Upper lobe of right lung (tissue), 1 donor: ENCODE data around the gene LOXHD1. TPM values are rescaled to one million over a fixed set of nuclear protein-coding genes. Genes with fewer than 3 reads are reported as not detected.
A peak's percentile ranks its signal among the peaks of the same experiment; 100 is the strongest.

Experiments used
- ATAC-seq: fragments of 200-7000 bp; cut with Tn5 transposase; one replicate; pipeline ENCODE4 v1.9.1; 2020; ENCODE audit warnings: mild to moderate bottlenecking, moderate library complexity
- DNase-seq: peaks from one replicate; pipeline ENCODE4 v3.0.0-alpha.2; 2020
- H3K27ac ChIP-seq: fragments of 200-600 bp; one replicate; pipeline ENCODE4 v1.8.0; 2022
- H3K27me3 ChIP-seq: fragments of 200-600 bp; one replicate; pipeline ENCODE4 v1.8.0; 2022; ENCODE audit warnings: mild to moderate bottlenecking
- H3K36me3 ChIP-seq: fragments of 200-600 bp; one replicate; pipeline ENCODE4 v1.8.0; 2022
- H3K4me1 ChIP-seq: fragments of 200-600 bp; one replicate; pipeline ENCODE4 v1.8.0; 2022
- H3K4me3 ChIP-seq: fragments of 200-600 bp; one replicate; pipeline ENCODE4 v1.8.0; 2022; ENCODE audit warnings: mild to moderate bottlenecking
- H3K9me3 ChIP-seq: fragments of 200-600 bp; one replicate; pipeline ENCODE4 v1.8.0; 2022
- intact Hi-C: fragments of 100-400 bp; cut with DNase I; formaldehyde crosslinking; loops from one replicate; pipeline ENCODE4 v1.11.0; 2022
- total RNA-seq: library from RNA; stranded (reverse); fragmentation: NEBNext Ultra II Directional; extraction: Animal tissue kit (Norgen Biotek cat#: 25700); gene quantifications from one replicate; pipeline ENCODE4 v1.2.1, GENCODE V29; 2021
- TF ChIP-seq, protein P1 (sequence below): fragments of 200-600 bp; IDR thresholded peaks from one replicate; pipeline ENCODE4 v1.8.0; 2022; ENCODE audit warnings: antibody characterized with exemption
- donor health status: DM: no; HTN: yes; CAD: no; lungs with severe emphysema.

LOXHD1 gene
- total RNA-seq, 1 donor from 2014 or later, result 2.7 TPM

DNA sequence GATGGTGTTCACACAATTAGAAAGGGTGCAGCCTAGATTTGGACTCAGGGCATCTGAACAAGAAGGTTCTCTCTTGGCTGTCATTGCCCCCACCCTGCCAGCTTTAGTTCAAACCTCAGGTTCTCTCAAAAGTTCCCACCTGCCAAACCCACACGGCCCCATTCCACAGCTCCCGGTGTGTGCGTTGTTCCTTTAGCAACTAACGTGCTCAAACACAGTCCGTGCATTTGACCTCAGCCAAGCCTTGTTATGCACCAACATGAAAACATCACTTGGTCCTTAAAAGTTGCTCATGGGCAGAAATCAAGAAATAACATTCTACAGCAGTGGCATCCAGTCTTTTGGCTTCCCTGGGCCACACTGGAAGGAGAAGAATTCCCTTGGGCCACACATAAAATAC, 32.0 kb downstream of the LOXHD1 start:
- Histone ChIP-seq H3K9me3 (no peaks in the 10 kb centered on the region), H3K4me3 (no peak overlapping the region), H3K36me3 (no peaks in the 10 kb centered on the region), H3K4me1 (no peaks in the 10 kb centered on the region), H3K27me3 (no peaks in the 10 kb centered on the region), H3K27ac (no peak overlapping the region)
- TF ChIP-seq, protein P1, sequence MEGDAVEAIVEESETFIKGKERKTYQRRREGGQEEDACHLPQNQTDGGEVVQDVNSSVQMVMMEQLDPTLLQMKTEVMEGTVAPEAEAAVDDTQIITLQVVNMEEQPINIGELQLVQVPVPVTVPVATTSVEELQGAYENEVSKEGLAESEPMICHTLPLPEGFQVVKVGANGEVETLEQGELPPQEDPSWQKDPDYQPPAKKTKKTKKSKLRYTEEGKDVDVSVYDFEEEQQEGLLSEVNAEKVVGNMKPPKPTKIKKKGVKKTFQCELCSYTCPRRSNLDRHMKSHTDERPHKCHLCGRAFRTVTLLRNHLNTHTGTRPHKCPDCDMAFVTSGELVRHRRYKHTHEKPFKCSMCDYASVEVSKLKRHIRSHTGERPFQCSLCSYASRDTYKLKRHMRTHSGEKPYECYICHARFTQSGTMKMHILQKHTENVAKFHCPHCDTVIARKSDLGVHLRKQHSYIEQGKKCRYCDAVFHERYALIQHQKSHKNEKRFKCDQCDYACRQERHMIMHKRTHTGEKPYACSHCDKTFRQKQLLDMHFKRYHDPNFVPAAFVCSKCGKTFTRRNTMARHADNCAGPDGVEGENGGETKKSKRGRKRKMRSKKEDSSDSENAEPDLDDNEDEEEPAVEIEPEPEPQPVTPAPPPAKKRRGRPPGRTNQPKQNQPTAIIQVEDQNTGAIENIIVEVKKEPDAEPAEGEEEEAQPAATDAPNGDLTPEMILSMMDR, result no peak
- intact Hi-C loops, result no loop called here
- DNase-seq (no peak), ATAC-seq (no peak)

DNA sequence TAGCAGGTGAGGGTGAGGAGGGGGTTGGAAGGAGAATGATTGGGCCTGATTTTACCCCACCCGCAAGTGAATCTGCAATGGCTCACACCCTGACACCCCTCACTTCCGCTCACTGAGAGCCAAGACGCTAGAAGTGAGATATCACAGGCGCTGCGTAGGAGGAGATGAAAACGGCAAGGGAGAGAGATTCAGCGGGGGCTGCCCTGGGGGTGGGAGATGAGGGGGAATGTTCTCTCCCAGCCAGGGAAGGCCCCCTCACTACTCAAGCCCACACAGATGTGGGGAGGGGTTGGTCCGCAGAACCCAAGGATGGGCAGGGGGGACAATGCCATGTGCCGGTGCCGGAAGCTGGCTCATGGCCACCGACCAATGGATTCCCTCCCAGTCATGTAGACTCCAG, 32.9 kb downstream of the LOXHD1 start:
- intact Hi-C loops, result no loop called here
- no peak overlapping the region for H3K27ac ChIP-seq
- no peaks in the 10 kb centered on the region for H3K4me1 ChIP-seq
- H3K4me3 ChIP-seq, result no peak overlapping the region
- TF ChIP-seq, protein P1, result no peak
- no peaks in the 10 kb centered on the region for H3K27me3 ChIP-seq
- DNase-seq, result no peak
- no peaks in the 10 kb centered on the region for H3K36me3 ChIP-seq
- ATAC-seq, result no peak
- H3K9me3 ChIP-seq, result no peaks in the 10 kb centered on the region

DNA sequence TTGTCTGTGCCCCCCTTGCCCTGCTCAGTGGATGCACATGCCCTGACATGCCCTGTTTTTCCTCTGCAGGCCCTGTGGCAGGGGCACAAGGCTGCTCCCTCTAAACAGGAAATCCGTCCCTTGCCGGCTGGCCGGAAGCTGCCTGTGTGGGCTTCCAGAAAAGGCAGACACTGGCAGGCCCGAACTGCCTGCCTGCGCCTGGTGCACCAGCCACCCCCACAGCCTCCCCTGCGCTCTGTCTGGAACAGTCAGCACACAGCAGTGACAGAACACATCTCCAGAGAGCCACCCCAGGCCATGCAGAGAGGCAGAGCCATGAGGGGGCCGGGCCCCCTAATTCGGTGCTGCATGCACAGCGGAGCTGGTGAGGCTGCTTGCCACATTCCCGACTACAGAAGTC, 33.5 kb downstream of the LOXHD1 start:
- ATAC-seq (peak; percentile 56), DNase-seq (no peak)
- TF ChIP-seq, protein P1, result no peak
- no peaks in the 10 kb centered on the region for H3K9me3 ChIP-seq
- no peaks in the 10 kb centered on the region for H3K36me3 ChIP-seq
- intact Hi-C loops, result no loop called here
- H3K27me3 ChIP-seq, result no peaks in the 10 kb centered on the region
- H3K4me1 ChIP-seq, result no peaks in the 10 kb centered on the region
- no peak overlapping the region for H3K4me3 ChIP-seq
- no peak overlapping the region for H3K27ac ChIP-seq

DNA sequence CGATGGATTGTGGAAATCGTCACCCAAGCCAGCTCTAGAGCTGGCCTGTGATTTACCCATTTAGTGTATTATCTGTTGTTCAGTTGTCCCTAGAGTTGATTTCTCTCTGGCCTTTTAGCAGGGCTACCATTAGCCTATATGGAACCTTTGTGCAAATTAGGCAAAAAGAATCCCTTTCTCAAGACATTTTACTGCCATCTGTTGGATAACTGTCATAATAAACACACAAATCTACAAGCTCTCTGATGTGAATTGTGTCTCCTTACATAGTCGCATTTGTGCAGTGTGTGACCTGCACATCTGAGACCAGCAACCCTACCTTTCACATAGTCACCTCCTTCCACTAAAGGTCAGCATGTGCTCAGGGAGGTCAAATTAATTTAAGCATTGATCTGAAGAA, 34.0 kb downstream of the LOXHD1 start:
- H3K4me3 ChIP-seq, result no peak overlapping the region
- intact Hi-C loops, result no loop called here
- ATAC-seq (no peak), DNase-seq (no peak)
- H3K36me3 ChIP-seq, result no peaks in the 10 kb centered on the region
- no peaks in the 10 kb centered on the region for H3K4me1 ChIP-seq
- H3K27me3 ChIP-seq, result no peaks in the 10 kb centered on the region
- H3K9me3 ChIP-seq, result no peaks in the 10 kb centered on the region
- TF ChIP-seq, protein P1, result no peak
- H3K27ac ChIP-seq, result no peak overlapping the region

DNA sequence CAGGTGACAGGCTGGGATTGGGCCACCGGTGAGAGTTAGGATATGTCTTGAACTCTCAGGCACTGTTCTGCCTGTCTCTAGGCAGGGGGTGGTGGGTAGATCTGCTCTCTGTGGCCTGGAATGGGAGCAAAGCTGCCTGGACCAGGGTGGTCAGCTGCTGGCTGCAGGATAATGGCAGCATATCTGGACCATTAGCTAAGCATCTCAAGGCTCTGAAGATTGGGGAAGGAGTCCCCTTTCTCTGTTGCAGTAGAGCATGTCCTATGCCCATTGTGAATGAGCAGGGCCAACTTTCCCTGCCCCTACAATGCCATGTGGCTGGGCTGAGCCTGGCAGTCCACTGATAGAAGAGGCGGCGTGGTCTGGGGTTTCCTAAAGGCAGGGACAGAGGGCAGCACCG, 34.6 kb downstream of the LOXHD1 start:
- TF ChIP-seq, protein P1, result no peak
- no peak overlapping the region for H3K27ac ChIP-seq
- intact Hi-C loops, result no loop called here
- no peaks in the 10 kb centered on the region for H3K36me3 ChIP-seq
- DNase-seq (no peak), ATAC-seq (no peak)
- no peak overlapping the region for H3K4me3 ChIP-seq
- H3K4me1 ChIP-seq, result no peaks in the 10 kb centered on the region
- no peaks in the 10 kb centered on the region for H3K27me3 ChIP-seq
- no peaks in the 10 kb centered on the region for H3K9me3 ChIP-seq

DNA sequence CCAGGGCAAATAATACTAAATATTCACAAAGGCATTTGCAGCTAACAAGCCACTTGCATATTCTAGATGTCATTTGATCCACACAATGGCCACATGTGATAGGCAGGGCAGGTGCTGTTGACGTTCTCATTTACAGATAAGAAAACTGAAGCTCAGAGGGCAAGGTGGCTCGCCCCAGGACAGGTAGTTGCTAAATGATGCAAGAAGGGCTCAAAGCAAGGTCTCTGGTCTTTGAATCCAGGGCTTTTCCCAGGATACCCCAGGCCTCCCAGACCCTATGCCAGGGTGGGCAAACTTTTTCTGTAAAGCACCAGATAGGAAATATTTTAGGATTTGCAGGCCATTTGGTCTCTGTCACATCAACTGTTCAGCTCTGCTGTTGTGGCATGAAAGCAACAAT, 35.1 kb downstream of the LOXHD1 start:
- Histone ChIP-seq H3K27me3 (no peaks in the 10 kb centered on the region), H3K4me1 (no peaks in the 10 kb centered on the region), H3K36me3 (no peaks in the 10 kb centered on the region), H3K9me3 (no peaks in the 10 kb centered on the region), H3K4me3 (no peak overlapping the region), H3K27ac (no peak overlapping the region)
- TF ChIP-seq, protein P1, result no peak
- intact Hi-C loops, result no loop called here
- ATAC-seq (no peak), DNase-seq (no peak)
